ENCODE measurements around the gene BCL2L2.

BCL2L2 gene

GRCh38 chr14:23299986-23300686 lies 6.5 kb upstream of the BCL2L2 start:
- in situ Hi-C loops (cut with MboI; ENCODE audit: low sequenced_read_pairs) = no loop called here

GRCh38 chr14:23300687-23301223 lies 5.9 kb upstream of the BCL2L2 start:
- in situ Hi-C loops (cut with MboI; ENCODE audit: low sequenced_read_pairs) = no loop called here

GRCh38 chr14:23301288-23301968 lies 5.2 kb upstream of the BCL2L2 start:
- in situ Hi-C loops (cut with MboI; ENCODE audit: low sequenced_read_pairs) = no loop called here

- in situ Hi-C loops (cut with MboI; ENCODE audit: low sequenced_read_pairs) = no loop called here
Observed at GRCh38 chr14:23301969-23302289, 4.7 kb upstream of the BCL2L2 start.

- in situ Hi-C loops (cut with MboI; ENCODE audit: low sequenced_read_pairs) = no loop called here
Observed at GRCh38 chr14:23302290-23303225, 4.1 kb upstream of the BCL2L2 start, which contains the start of gene PPP1R3E. Gene PPP1R3E (minus strand): TSS chr14:23302859. CDS start chr14:23302576, 283 bp downstream.

- in situ Hi-C loops (cut with MboI; ENCODE audit: low sequenced_read_pairs) = no loop called here
Observed at GRCh38 chr14:23307146-23307530, 505 bp downstream of the BCL2L2 start.

GRCh38 chr14:23307687-23308644 lies 1.3 kb downstream of the BCL2L2 start:
- in situ Hi-C loops (cut with MboI; ENCODE audit: low sequenced_read_pairs) = no loop called here

- in situ Hi-C loops (cut with MboI; ENCODE audit: low sequenced_read_pairs) = no loop called here
Observed at GRCh38 chr14:23308721-23309445, 2.2 kb downstream of the BCL2L2 start.

- in situ Hi-C loops (cut with MboI; ENCODE audit: low sequenced_read_pairs) = no loop called here
Observed at GRCh38 chr14:23310546-23310945, 3.9 kb downstream of the BCL2L2 start.

GRCh38 chr14:23316300-23316699 lies 9.7 kb downstream of the BCL2L2 start:
- in situ Hi-C loops (cut with MboI; ENCODE audit: low sequenced_read_pairs) = no loop called here

- in situ Hi-C loops (cut with MboI; ENCODE audit: low sequenced_read_pairs) = no loop called here
Observed at GRCh38 chr14:23319746-23320583, 13.3 kb downstream of the BCL2L2 start.

- in situ Hi-C loops (cut with MboI; ENCODE audit: low sequenced_read_pairs) = no loop called here
Observed at GRCh38 chr14:23320584-23321571, 14.2 kb downstream of the BCL2L2 start, which contains the start of gene PABPN1. Gene PABPN1 (plus strand): TSS chr14:23321457. CDS start chr14:23321470, 13 bp downstream.

GRCh38 chr14:23321572-23322547 lies 15.2 kb downstream of the BCL2L2 start:
- in situ Hi-C loops (cut with MboI; ENCODE audit: low sequenced_read_pairs) = no loop called here

- in situ Hi-C loops (cut with MboI; ENCODE audit: low sequenced_read_pairs) = no loop called here
Observed at GRCh38 chr14:23322568-23323517, 16.2 kb downstream of the BCL2L2 start.
